ENCODE measurements around the gene HOMEZ.
"Not testable (repeated sequence)": the region's sequence is repeated elsewhere in the genome, so short reads cannot be mapped to it uniquely, and the experiment has no call there.

Gene HOMEZ

GRCh38 chr14:23281247-23281646, 4.7 kb downstream of the HOMEZ start:
- no peak for DNase-seq

- DNase-seq, result not testable (repeated sequence)
Observed at GRCh38 chr14:23277928-23278327, 8.0 kb downstream of the HOMEZ start.

GRCh38 chr14:23277189-23277588, 8.7 kb downstream of the HOMEZ start:
- no peak for DNase-seq

GRCh38 chr14:23275412-23275811, 10.5 kb downstream of the HOMEZ start:
- no peak for DNase-seq

GRCh38 chr14:23269193-23269592, 16.7 kb downstream of the HOMEZ start:
- no peak for DNase-seq

- not testable (repeated sequence) for DNase-seq
Observed at GRCh38 chr14:23260849-23261248, 25.1 kb downstream of the HOMEZ start.

GRCh38 chr14:23259426-23259825, 26.5 kb downstream of the HOMEZ start:
- DNase-seq, result peak in 3 of 4 experiments; percentile 26 to 49 (median 26)

GRCh38 chr14:23258256-23258655, 27.7 kb downstream of the HOMEZ start:
- no peak for DNase-seq

GRCh38 chr14:23252420-23253333, 33.3 kb downstream of the HOMEZ start:
- peak; percentile 39 to 82 (median 68) for DNase-seq

- DNase-seq, result no peak
Observed at GRCh38 chr14:23252006-23252405, 33.9 kb downstream of the HOMEZ start.

- no peak for DNase-seq
Observed at GRCh38 chr14:23249824-23250223, 36.1 kb downstream of the HOMEZ start.

- no peak for DNase-seq
Observed at GRCh38 chr14:23248601-23249000, 37.3 kb downstream of the HOMEZ start.

- no peak for DNase-seq
Observed at GRCh38 chr14:23245282-23245681, 40.6 kb downstream of the HOMEZ start.

GRCh38 chr14:23243066-23243465, 42.9 kb downstream of the HOMEZ start:
- DNase-seq, result no peak

GRCh38 chr14:23242076-23242475, 43.9 kb downstream of the HOMEZ start:
- no peak for DNase-seq

- DNase-seq, result not testable (repeated sequence)
Observed at GRCh38 chr14:23241061-23241715, 44.7 kb downstream of the HOMEZ start.

- no peak for DNase-seq
Observed at GRCh38 chr14:23240661-23241060, 45.3 kb downstream of the HOMEZ start.

- DNase-seq, result peak; percentile 92 to 98 (median 95)
Observed at GRCh38 chr14:23237772-23238594, 47.9 kb downstream of the HOMEZ start, which contains the start of gene RNF212B. TSS of gene RNF212B (plus strand) at chr14:23237936. CDS start at chr14:23240346, 2,410 bp downstream.

GRCh38 chr14:23232241-23232808, 53.6 kb downstream of the HOMEZ start:
- DNase-seq, result not testable (repeated sequence)

- DNase-seq, result peak in 2 of 4 experiments; percentile 49
Observed at GRCh38 chr14:23228812-23229211, 57.1 kb downstream of the HOMEZ start.

GRCh38 chr14:23227566-23227965, 58.4 kb downstream of the HOMEZ start:
- DNase-seq, result no peak

- DNase-seq, result not testable (repeated sequence)
Observed at GRCh38 chr14:23224958-23225357, 61.0 kb downstream of the HOMEZ start.

All from suppressor macrophage (primary cell).